NOMO-1 treated with DMSO at 0.1 percent for 48 hours (cell line): ENCODE results near the gene DMAC2.
"Not testable (repeated sequence)": the region's sequence is repeated elsewhere in the genome, so short reads cannot be mapped to it uniquely, and the experiment has no call there.

Experiments used
- DNase-seq: peaks from one replicate; lab custom pipeline; 2025; ENCODE audit not compliant: unreplicated experiment; lab: John Stamatoyannopoulos, UW

Gene DMAC2

DNA sequence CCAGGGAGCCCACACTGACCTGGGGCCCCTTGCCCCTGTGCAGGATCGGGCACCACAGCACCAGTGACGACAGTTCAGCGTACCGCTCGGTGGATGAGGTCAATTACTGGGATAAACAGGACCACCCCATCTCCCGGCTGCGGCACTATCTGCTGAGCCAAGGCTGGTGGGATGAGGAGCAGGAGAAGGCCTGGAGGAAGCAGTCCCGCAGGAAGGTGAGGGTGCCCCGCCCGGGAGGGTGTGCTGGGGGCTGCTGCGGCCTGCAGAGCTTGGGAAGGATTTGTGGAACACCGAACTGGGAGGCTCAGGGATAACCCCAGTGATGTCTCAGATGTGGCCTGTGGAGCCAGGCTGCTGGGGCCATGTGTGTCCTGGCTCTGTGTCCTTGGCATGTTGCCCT lies 16.8 kb downstream of the DMAC2 start:
- no peak for DNase-seq

DNA sequence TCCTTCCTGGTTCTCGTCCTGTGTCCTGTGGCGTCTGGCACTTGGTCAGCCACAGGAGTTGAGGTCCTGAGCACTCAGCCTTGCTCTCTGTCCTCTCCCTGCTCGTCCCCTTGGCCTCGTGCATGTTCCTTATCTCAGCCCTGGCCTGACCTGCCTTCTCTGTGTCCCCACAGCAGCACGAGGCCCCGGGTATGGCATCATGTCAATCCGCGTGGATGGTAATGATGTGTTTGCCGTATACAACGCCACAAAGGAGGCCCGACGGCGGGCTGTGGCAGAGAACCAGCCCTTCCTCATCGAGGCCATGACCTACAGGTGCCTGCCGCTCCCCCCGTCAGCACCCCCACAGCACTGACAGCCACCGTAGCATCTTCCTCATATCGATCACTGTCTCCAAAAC lies 17.3 kb downstream of the DMAC2 start:
- no peak for DNase-seq

DNA sequence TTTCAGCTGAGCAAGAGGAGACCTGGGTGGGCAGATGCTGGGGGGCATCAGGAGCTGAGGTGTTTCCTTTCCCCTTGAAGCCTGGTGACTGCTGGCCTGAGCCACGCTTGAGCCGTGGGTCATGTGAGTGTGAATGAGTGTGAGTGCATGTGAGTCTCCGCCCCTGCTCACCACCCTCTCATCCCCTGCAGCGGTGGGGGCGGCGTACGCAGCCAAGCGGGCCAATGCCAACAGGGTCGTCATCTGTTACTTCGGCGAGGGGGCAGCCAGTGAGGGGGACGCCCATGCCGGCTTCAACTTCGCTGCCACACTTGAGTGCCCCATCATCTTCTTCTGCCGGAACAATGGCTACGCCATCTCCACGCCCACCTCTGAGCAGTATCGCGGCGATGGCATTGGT lies 17.7 kb downstream of the DMAC2 start:
- no peak for DNase-seq

DNA sequence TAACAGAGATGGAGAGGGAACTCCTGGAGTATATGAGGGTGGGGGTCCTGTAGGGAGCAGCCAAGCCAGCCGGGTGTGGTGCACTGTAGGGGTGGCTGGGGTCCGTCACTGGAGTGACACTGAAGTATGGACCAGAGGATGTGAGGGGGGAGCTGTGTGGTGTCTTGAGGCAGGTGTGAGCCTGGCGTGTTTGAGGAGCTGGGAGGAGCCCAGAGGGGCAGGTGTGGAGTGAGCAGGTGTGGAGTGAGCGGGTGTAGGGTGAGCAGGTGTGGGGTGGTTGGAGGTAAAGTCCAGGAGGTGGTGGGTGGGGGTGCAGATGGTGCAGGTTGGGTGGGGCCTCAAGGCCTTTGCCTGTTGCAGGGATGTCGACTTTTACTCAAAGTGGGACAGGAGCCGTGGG lies 18.4 kb downstream of the DMAC2 start:
- DNase-seq, result no peak

DNA sequence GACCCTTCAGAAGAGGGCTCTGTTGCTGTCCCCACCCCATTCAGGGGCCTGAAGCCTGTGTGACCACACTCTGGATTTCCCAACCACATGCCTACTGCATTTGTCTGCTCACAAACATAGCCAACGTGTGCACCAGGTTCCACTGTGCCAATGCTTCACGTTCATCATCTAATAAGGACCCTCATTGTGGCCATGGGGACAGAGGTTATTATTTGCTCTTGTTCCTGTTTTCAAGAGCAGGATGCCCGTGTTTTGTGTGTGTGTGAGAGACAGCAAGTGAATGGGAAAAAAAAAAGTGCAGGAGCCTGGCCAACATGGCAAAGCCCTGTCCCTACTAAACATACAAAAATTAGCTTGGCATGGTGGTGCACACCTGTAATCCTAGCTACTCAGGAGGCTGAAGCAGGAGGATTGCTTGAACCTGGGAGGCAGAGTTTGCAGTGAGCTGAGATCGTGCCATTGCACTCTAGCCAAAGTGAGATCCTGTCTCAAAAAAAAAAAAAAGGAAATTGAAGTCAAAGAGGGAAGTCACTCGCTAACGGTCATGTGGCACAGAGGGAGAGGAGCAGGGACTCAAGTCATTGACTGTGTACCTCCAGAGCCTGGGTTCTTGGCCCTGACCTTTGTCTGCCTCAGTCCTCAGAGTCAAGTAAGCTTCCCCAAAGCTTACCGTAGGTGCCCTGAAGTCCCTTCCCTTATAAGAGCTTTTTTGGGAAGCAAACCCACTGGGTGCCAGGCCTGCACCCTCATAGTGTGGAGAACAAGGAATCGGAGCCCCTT lies 19.4 kb downstream of the DMAC2 start:
- DNase-seq, result peak; percentile 83

DNA sequence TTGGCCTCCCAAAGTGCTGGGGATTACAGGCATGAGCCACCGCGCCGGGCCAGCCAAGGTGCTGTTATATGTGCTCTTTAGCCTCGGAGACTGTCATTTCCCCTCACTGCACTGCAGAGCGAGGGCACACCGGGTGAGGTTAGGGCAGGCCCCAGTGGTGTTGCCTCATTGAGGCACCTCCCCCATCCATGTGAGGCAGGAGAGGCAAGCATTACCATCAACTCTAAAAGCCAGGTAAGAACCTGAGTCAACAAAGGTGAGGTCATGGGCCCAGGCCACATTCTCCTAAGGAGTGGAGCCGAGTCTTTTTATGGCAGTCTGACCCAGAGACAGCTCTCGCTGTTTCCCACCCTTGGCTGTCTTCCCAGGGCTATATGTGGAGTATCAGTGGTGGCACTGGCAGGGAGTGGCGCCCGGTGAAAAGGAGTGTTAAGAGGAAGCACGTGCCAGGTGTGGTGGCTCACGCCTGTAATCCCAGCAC lies 23.5 kb downstream of the DMAC2 start:
- DNase-seq, result peak; percentile 27

DNA sequence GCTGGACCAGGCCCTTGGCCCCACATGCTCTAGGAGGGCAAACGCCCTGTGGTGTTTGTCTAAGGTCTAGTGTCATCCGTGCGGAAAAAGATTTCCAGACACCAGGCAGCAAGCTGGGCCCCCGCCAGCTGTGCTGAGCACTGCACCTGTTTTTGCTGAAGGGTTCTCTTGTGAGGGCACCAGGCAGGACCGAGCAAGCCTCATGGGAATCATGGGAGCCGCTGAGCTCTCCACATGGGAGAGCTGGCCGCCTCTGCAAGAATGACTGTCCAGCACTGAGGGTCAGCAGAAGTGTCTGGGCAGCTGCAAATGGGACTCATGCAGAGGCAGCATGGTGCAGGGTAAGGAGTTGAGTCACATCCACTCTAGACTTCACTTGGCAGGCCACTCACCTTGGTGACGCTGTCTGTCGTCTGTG lies 24.5 kb downstream of the DMAC2 start:
- DNase-seq, result no peak

DNA sequence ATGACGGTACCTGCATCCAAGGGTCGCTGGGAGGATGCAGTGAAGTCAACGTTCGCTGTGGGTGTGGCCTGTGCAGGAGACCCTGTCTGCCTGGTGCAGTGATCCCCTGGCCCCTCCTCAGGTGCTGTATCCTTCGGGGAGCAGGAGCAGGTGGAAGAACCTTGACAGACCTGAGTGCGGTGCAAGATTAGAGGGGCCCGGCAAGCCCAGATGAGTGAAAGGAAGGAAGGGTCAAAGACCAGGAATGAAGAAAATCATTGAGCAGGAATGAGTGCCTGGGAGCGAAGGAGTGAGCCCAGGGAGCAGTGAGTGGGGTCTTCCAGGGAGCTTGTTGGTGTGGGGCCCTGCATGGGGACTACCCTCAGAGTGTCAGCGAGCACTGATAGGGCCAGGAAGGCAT lies 25.3 kb downstream of the DMAC2 start:
- no peak for DNase-seq

DNA sequence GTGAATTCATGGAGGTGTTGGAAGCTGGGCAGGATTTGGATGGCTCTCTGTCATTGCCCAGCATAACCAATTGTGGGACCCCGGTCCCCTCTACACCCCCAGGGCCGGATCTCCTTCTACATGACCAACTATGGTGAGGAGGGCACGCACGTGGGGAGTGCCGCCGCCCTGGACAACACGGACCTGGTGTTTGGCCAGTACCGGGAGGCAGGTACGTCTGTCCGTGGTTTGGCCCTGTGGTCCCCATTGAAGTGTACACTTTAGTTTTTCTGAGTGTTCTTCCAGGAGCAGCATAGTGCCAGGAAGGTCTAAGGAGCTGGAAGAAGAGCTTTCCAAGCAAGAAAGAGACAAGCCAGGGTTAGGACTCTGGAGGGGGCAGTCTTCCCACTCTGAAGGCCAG lies 25.8 kb downstream of the DMAC2 start:
- no peak for DNase-seq

DNA sequence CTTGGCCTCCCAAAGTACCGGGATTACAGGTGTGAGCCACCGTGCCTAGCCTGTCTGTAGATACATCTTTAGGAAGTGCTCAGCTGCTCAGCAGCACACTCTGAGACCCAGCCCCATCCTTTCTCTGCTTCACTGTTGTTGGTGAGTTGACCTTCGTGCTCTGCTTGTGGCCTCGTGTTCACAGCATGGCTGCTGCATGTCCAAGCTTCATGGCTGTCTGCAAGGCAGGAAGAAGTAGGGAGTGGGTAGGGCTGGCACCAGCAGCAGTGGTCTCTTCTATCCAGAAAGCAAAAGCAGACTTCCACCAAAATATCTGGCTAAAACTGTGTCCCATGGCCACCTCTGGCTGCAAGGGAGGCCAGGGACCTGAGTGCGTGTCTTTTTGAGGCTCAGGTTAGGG lies 26.8 kb downstream of the DMAC2 start:
- no peak for DNase-seq

DNA sequence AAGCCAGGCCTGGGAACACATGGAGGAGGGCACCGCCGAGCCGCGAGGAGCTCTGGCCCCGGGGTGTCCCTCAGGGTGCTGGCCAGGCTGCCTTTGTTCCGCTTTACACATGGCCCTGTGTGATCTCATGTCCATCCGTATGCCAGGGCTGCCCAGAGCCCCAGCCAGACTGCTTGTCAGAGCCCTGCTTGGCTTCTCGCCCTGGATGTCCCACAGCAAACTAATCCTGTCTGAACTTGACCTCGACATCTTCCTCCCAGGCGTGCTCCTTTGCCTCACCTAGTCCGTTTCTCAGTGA lies 27.8 kb downstream of the DMAC2 start:
- no peak for DNase-seq

DNA sequence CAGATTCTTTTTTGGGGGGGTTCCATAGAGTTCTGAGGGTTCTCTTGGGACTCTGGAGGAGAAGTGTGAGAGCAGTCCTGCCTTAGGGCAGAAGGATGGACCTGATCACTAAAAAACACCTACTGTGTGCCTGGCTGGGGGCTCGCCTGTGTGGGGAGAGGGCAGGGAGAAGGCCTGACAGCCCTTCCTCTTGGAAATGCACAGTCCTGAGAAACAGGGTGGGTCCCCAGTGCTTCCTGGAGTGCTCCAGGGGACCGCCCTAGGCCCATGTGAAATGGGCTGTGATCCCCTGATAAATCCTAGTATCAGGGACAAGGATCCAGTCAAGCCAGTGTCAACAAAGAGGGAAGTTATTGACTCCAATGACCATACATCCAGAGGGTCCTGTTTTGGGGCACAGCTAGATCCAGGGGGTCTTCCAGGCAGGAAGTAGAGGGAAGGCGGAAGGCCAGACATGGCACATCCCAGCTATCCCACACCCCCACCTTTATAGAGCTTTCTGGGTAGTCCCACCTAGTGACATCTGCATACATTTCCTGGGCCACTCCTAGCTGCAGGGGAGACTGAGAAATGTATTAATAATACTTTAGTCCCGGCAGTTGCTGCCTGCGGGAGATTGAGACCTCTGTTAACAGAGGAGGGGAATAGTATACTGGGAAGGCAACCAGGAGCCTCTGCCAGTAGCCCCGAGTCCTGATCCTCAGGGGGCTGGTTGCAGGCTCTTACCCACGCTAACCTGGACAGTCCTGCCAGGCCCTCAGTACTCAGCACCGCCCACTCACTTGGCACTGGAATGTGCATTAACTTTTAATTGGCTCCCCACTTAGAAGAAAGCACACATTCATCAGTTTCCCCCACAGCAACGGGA lies 28.4 kb downstream of the DMAC2 start:
- no peak for DNase-seq

DNA sequence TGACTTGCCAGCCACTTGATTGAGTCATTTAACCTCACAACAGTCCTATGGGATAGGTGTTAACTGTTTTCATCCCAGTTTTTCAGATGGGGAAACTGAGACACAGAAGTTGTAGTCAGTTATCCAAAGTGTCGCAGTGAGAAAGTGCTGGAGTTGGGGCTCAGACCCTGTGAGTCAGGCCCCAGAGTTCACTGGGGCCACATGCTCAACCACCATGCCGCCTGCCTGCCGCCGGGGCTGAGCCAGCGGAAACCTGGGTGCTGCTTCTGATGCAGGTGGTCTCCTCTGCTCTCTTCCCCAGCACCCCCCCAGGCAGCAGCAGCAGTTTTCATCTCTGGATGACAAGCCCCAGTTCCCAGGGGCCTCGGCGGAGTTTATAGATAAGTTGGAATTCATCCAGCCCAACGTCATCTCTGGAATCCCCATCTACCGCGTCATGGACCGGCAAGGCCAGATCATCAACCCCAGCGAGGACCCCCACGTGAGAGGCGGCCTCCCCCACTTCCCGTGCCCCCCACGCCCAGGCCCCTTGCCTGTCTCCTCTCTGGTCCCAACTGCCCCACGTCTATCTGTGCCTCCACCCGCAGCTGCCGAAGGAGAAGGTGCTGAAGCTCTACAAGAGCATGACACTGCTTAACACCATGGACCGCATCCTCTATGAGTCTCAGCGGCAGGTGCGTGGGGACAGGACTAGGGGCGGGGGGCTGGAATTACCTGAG lies 29.2 kb downstream of the DMAC2 start:
- DNase-seq, result no peak

DNA sequence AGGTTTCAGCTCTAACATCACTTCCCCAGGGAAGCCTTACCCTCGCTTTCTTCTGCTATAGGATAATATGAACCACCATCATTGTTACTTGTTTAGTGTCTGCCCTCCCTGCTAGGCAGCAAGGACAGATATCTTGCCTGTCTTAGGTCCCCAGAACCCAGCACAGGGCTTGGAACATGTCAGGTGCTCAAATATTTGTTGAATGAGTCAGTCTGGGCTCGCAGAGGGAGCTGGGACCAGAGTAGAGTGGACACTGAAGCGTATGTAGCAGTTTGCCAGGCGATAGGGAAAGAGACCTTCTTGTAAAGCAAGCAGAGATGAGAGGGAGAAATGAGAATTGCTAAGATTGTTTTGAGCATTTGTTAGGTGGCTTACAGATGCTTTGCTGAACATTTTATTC lies 30.4 kb downstream of the DMAC2 start:
- no peak for DNase-seq

DNA sequence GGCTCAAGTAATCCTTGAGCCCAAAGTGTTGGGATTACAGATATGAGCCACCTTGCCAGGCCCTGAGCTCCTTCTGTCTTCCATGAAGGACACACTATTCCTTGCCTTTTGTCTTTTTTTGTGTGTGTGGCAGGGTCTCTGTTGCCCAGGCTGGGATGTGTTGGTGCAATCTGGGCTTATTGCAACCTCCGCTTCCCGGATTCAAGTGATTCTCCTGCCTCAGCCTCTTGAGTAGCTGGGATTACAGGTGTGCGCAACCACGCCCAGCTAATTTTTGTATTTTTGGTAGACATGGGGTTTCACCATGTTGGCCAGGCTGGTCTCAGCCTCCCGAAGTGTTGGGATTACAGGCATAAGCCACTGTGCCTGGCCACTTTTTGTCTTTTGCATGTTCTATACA lies 30.9 kb downstream of the DMAC2 start:
- not testable (repeated sequence) for DNase-seq

DNA sequence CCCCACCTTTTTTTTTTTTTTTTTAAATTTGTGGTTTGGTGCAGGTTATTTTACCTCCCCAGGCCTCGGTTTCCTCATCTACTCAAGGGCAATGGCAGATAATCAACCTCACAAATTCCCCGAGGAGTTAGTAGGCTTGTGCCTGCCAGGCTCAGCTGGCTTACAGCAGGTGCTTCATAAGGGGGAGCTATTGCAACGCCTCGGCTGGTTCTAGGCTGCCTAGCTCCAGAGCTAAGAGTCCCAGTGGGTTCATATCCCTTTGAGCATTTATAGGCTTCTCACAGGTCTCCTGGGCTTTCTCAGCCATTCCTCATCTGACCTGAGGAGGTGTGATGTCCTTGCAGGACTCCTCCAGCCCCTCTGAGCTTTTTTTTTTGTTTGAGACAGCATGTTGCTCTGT lies 31.5 kb downstream of the DMAC2 start:
- DNase-seq, result peak; percentile 35

DNA sequence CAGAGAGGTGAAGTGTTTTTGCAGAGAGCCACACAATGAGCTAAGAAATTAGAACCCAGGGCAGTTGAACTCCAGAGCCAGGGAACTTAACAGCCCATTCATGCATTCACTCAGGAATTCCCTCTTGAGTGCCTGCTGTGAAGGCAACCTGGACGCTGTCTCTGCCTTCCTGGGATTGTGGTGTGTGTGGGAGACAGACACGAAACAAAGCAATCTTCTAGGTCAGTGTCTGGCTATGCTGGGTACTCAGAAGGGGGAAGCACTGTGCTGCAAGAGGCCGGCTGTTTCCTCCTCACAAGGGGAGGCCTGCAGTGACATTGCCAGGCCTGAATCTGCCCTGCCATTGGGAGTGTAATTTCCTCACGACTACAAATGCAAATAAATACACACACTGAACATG lies 32.4 kb downstream of the DMAC2 start:
- DNase-seq, result peak; percentile 74

DNA sequence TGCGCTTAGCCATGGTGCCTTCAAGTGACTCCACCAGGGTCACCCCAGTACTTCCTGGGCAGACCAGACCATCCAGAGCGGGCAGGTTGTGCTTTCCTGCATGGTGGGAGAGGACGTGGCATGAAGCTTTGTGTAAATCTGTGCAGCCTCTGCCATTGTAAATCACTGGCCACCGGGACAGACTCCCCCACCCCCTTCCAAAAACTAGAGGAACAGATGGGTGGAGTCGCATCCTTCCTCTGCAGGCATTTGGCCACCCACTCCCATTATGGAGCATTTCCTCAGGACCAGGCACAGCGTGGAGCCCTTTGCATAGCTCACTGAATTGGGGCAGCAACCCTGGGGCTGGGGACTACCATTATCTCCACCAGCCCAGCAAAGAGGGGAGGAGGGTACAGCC lies 33.9 kb downstream of the DMAC2 start:
- no peak for DNase-seq

DNA sequence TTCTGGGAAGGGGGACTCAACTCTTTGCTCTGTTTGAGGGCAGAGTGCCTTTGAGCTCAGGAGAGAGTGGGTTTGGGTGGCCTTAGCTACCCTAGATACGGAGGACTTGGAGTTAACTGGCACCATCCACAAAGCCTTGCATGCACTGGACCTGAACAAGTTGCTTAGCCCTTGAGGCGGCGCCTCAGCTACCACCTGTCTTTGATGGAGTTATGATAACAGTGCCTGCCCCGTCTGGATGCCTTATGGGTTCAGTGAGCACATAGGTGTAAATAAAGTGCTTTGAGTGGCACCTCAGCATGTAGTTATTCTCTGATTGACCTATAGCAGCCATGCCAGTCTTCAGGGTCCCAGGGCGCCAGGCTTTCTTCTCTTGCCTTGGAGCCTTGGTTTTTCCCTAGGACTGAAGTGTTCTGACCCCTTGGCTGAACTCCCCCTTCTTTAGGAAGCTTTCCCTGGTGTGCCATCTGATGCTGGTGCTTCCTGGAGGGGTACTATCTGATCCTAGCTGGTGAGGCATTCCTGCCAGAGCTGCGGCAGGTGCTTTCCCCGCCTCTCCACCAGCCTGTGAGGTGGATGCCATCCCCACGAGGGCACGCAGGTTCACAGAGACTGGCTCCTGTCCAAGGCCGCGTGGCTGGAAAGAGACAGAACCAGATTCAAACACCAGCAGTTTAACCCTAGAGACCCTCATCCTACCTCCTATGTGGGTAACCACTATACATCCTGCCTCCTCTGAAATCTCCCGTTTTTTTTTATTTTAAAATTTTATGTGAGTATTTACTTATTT lies 36.3 kb downstream of the DMAC2 start:
- DNase-seq, result no peak

DNA sequence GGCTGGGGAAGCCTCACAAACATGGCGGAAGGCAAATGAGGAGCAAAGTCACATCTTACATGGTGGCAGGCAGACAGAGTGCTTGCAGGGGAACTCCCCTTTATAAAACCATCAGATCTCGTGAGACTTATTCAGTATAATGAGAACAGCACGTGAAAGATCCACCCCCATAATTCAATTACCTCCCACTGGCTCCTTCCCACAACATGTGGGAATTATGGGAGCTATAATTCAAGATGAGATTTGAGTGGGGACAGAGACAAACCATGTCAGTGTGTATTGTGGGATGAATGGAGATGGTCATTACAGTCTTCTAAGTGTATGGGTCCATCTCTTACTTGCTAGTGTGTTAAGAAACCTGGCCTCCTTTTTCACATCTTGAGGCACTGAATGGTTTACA lies 37.7 kb downstream of the DMAC2 start:
- DNase-seq, result no peak

DNA sequence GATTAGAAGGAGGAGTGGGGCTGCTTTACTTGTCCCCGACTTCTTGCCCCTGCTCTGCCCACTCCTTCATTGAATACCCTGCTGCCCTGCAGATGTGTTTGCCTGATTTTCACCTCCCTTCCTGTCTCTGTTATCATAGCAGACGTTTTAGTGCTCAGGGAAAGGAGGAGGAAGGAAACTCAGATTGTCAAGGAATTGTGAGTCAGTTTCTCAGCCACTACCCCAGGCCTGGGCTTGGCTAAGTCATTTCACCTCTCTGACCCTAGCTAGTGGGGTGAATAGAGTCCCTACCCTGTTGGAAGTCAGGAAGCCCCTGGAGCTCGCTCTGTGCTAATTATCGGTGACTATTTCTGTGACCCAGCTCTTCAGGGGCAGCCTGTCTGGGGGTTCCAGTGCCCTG lies 38.2 kb downstream of the DMAC2 start:
- DNase-seq, result no peak
